ENCODE measurements around the gene OTOA.
"Not testable (repeated sequence)": the region's sequence is repeated elsewhere in the genome, so short reads cannot be mapped to it uniquely, and the experiment has no call there.

Gene OTOA

DNA sequence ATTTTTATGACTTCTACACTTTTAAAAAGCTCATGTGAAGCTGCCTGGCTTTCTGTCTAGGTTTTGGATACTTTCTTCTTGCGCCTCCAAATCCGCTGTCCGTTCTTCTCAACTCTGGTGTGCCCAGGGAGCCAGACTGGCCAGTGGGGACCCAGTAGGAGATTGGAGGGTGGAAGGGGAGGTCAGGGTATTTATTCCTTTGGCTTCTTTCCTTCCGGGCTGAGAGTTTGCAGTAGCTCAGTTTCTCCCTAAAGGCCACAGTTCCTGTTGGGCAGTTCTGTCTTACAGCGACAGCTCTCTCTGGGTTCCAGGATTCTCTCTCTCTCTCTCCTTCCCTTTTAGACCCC lies 109.4 kb downstream of the OTOA start:
- not testable (repeated sequence) for DNase-seq (ENCODE audit: extremely low spot score, insufficient read length, low read depth)

DNA sequence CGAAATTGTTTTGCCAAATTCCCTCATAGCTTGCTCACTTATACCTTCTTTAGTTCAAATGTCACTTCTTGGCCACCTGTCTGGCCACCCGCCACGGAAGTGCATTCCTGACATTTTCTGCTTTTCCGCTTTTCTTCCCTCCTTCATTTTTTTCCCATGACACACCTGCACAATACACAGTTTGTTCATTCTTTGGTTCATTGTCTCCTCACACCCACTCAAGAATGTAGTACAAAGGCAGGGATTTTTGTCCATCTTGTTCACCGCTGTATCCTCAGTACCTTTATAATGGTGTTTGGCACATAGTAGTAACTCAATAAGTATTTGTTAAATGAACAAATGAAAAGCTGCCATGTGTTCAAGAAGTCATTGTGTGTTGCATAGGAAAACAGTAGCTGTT lies 116.8 kb downstream of the OTOA start:
- DNase-seq (ENCODE audit: extremely low spot score, insufficient read length, low read depth); FAIRE-seq: not testable (repeated sequence)

More for the DNA sequence above, 109.4 kb downstream of the OTOA start:
- not testable (repeated sequence) for FAIRE-seq

GRCh38 chr16:21790506-21790905 lies 126.7 kb downstream of the OTOA start:
- peak; percentile 66 for FAIRE-seq
- not testable (repeated sequence) for DNase-seq (ENCODE audit: extremely low spot score, insufficient read length, low read depth)

DNA sequence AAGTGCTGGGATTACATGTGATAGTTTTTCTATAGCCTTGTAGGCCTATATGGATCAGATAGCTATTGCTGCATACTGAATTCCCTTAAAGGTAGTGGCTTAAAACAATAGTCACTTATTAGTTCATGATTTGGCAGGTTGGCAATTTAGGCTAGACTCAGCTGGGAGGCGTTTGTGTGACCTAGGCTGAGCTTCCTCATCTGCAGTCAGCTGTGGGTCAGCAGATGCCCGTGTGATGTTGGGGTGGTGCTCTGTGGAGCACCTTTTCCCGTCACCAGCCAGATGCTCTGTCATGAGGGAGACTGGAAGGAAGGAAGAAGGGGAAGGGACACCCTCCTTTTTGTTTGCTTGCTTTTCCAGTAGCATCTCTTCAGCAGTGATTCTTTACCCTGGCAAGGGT lies 129.5 kb downstream of the OTOA start:
- not testable (repeated sequence) for FAIRE-seq

GRCh38 chr16:21798601-21799000 lies 134.8 kb downstream of the OTOA start:
- DNase-seq (ENCODE audit: extremely low spot score, insufficient read length, low read depth); FAIRE-seq: not testable (repeated sequence)

More for the DNA sequence above, 129.5 kb downstream of the OTOA start:
- not testable (repeated sequence) for DNase-seq (ENCODE audit: extremely low spot score, insufficient read length, low read depth)

DNA sequence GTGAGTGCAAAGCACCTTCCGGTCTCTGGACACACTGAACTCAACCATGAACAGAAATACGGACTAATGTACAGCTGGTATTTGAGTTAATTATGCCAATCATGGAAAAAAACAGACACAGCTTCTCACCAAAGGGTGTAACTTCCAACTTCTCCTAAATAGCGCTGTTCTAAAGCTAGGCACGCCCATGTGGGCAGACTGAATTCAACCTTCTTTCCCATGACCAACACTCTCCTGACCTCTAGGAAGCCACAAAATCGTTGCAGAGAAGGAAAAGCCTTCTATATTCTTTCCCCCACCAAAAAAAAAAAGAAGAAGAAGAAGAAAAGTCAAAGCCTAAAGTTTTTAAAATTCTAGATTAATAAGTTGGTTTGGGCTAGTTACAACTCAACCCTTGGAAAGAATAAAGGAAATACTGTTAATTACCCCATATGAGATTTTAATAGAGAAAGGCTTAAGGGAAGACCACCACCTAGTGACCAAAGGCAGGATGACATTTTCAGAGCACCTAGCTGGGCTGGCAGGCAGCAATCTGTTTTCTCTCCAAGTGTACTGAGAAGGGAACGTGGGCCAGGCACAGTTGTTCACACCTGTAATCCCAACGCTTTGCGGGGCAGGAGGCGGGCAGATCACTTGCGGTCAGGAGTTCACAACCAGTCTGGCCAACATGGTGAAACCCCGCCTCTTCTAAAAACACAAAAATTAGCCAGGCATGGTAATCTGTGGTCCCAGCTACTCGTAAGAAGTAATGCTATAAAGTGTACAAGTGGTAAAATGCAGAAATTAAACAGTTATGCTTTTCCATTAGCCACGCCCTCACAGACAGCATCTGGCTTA lies 138.0 kb downstream of the OTOA start:
- not testable (repeated sequence) for DNase-seq (ENCODE audit: extremely low spot score, insufficient read length, low read depth); FAIRE-seq

DNA sequence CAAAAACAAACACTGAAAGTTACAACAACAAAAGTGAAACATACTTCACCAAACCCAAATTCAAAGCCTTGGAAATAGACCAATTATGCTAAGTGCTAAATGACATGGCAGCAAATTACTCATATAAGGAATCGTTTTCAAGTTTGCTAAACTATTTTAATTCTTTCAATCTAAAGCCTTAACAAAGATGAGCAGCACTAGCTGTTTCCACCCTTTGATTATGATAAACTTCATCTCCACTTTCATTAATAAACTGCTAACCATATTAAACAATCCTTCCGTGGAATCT lies 138.6 kb downstream of the OTOA start:
- not testable (repeated sequence) for DNase-seq (ENCODE audit: extremely low spot score, insufficient read length, low read depth); FAIRE-seq
